ENCODE results near the gene KRT81. TPM values are rescaled to one million over a fixed set of nuclear protein-coding genes. Genes with fewer than 3 reads are reported as not detected.

Gene KRT81
- total and polyA plus RNA-seq, 2 donors (not counting 1 experiment from before 2014, with no cell fraction given) = not detected

DNA sequence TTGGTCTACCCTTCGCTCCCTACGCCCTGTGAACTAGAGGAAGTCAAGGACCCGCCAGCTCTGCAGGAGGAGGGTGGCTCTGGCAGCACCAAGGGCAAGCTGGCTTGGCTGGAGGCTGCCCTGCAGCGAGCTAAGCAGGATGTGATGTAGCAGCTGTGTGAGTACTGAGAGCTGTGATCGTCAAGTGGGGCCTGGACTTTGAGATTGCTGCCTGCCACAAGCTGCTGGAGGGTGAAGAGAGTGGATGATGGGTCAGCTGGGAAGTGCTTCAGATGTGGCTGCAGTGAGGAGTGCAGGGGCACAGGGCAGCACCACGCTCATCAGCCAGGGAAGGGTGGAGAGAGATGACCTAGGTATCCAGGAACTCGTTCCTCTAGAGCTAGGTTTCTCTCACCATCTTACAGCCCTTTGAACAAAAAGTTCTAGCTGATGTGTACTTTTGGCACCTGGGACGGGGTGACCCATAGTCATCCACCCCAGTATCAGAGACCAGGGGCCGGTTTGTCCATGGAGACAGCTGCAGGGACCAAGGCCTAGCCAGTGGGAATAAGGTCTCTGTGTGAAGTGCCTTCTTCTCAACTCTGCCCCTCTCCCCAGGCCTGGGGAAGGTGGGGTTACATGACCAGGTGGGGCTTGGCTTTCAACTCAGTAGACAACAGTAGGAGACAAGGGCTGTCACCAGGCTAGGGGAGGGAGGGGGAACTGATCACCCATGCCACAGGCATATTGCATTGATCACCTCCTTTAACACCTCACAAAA lies 13.7 kb downstream of the KRT81 start:
- Histone ChIP-seq H3K4me3 (replicated peaks in 1 of 4; ENCODE audit: control extremely low read depth in 1 of 4, insufficient read depth in 1 of 4, low read depth in 3 of 4, low read length in 4 of 4) (no peak overlapping the region), H3K9ac (ENCODE audit: insufficient read depth, low read length) (no peak overlapping the region), H3K79me2 (ENCODE audit: control insufficient read depth, insufficient read depth, low read length) (no peaks in the 10 kb centered on the region), H2AFZ (ENCODE audit: low read length) (no peak overlapping the region), H4K20me1 (ENCODE audit: control insufficient read depth, extremely low read depth, insufficient read depth, low read length) (no peaks in the 10 kb centered on the region), H3K36me3 (ENCODE audit: control insufficient read depth, insufficient read depth, low read length) (no peaks in the 10 kb centered on the region), H3K9me3 (ENCODE audit: control insufficient read depth, insufficient read depth, low read depth, low read length) (no peaks in the 10 kb centered on the region), H3K4me2 (ENCODE audit: extremely low read depth, insufficient read depth, low read length) (no peak overlapping the region), H3K27ac (ENCODE audit: insufficient read depth, low read length) (no peak overlapping the region), H3K27me3 (ENCODE audit: control insufficient read depth, insufficient read depth, low read length) (peaks cover 2% of the 10 kb centered on the region), H3K4me1 (ENCODE audit: control insufficient read depth, extremely low read depth, insufficient read depth, low read length) (peaks cover 25% of the 10 kb centered on the region)
- TF ChIP-seq EZH2 (IDR thresholded peaks at IDR 0.05; ENCODE audit: low read length, missing control alignments) = no peak
- TF ChIP-seq, protein P1, sequence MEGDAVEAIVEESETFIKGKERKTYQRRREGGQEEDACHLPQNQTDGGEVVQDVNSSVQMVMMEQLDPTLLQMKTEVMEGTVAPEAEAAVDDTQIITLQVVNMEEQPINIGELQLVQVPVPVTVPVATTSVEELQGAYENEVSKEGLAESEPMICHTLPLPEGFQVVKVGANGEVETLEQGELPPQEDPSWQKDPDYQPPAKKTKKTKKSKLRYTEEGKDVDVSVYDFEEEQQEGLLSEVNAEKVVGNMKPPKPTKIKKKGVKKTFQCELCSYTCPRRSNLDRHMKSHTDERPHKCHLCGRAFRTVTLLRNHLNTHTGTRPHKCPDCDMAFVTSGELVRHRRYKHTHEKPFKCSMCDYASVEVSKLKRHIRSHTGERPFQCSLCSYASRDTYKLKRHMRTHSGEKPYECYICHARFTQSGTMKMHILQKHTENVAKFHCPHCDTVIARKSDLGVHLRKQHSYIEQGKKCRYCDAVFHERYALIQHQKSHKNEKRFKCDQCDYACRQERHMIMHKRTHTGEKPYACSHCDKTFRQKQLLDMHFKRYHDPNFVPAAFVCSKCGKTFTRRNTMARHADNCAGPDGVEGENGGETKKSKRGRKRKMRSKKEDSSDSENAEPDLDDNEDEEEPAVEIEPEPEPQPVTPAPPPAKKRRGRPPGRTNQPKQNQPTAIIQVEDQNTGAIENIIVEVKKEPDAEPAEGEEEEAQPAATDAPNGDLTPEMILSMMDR (conservative IDR thresholded peaks at IDR 0.05 in 1 of 2, IDR thresholded peaks at IDR 0.05 in 1 of 2; ENCODE audit: low read depth in 1 of 2, low read length in 2 of 2) = no peak
- peak in 1 of 2 donors; percentile 42 for DNase-seq (ENCODE audit: low read depth in 2 of 2)

DNA sequence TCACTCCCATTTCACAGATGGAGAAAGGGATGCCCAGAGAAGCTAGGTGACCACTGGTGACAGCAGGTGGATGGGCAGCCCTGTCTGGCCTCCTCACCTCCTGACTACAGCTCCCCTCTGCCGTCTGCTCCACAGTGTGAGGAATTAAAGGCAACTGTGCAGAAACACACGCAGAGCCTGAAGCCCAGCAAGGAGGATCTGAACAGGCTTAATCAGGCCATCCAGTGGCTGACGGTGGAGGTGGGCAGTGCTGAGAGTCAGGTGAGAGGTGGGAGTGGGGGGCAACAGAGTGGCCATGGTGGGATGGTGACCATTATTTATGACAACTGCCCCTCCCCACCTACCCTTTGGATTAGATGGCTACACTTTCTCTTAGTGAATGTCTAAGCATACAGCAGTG lies 15.6 kb downstream of the KRT81 start:
- Histone ChIP-seq H3K27me3 (ENCODE audit: control insufficient read depth, insufficient read depth, low read length) (peaks cover 2% of the 10 kb centered on the region), H3K27ac (ENCODE audit: insufficient read depth, low read length) (no peak overlapping the region), H3K9me3 (ENCODE audit: control insufficient read depth, insufficient read depth, low read depth, low read length) (no peaks in the 10 kb centered on the region), H2AFZ (ENCODE audit: low read length) (no peak overlapping the region), H3K36me3 (ENCODE audit: control insufficient read depth, insufficient read depth, low read length) (no peaks in the 10 kb centered on the region), H3K9ac (ENCODE audit: insufficient read depth, low read length) (no peak overlapping the region), H3K79me2 (ENCODE audit: control insufficient read depth, insufficient read depth, low read length) (no peaks in the 10 kb centered on the region), H3K4me1 (ENCODE audit: control insufficient read depth, extremely low read depth, insufficient read depth, low read length) (peaks cover 19% of the 10 kb centered on the region), H3K4me3 (replicated peaks in 1 of 4; ENCODE audit: control extremely low read depth in 1 of 4, insufficient read depth in 1 of 4, low read depth in 3 of 4, low read length in 4 of 4) (no peak overlapping the region), H3K4me2 (ENCODE audit: extremely low read depth, insufficient read depth, low read length) (no peak overlapping the region), H4K20me1 (ENCODE audit: control insufficient read depth, extremely low read depth, insufficient read depth, low read length) (no peaks in the 10 kb centered on the region)
- TF ChIP-seq, protein P1 (conservative IDR thresholded peaks at IDR 0.05 in 1 of 2, IDR thresholded peaks at IDR 0.05 in 1 of 2; ENCODE audit: low read depth in 1 of 2, low read length in 2 of 2) = no peak
- TF ChIP-seq EZH2 (IDR thresholded peaks at IDR 0.05; ENCODE audit: low read length, missing control alignments) = no peak
- DNase-seq (ENCODE audit: low read depth in 2 of 2) = no peak

DNA sequence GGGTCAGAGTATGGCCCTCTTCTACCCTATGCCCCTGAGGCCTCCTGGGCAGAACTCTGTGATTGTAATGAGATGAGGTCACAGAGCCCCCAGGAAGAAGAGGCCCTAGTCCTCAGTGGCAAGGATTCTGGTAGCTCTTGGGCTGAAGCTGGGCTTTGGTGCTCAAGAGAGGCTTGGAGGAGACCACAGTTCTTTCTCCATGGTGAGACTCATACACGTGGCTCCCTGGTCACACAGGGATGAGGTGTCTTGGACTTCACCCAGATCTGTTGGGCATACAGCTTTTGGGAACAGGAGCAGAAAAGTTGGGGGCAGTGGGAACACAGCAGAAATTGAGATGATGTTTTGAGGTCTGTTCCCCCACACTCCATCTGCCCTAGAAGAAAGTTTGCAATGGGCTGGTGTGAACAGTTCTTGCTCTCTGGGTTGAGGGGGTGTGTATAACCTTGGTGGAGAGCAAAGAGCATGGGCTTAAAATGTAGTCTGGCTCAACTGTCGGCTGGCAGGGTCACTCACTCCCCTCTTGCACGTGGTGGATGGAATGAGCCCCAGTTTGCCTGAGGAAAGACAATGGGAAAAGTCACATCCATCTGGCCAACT lies 16.7 kb downstream of the KRT81 start, which contains the start of gene KRT86:
Gene KRT86 (plus strand): TSS at position 125 of the 600 bp plus-strand sequence. CDS start 27,272 bp downstream, outside the sequence.
- TF ChIP-seq, protein P1 (conservative IDR thresholded peaks at IDR 0.05 in 1 of 2, IDR thresholded peaks at IDR 0.05 in 1 of 2; ENCODE audit: low read depth in 1 of 2, low read length in 2 of 2) = no peak
- TF ChIP-seq EZH2 (IDR thresholded peaks at IDR 0.05; ENCODE audit: low read length, missing control alignments) = no peak
- Histone ChIP-seq H3K4me2 (ENCODE audit: extremely low read depth, insufficient read depth, low read length) (no peak within 1 kb of the TSS), H3K27ac (ENCODE audit: insufficient read depth, low read length) (no peak within 1 kb of the TSS), H3K9ac (ENCODE audit: insufficient read depth, low read length) (no peak within 1 kb of the TSS), H4K20me1 (ENCODE audit: control insufficient read depth, extremely low read depth, insufficient read depth, low read length) (no peaks in the 10 kb centered on the region), H3K79me2 (ENCODE audit: control insufficient read depth, insufficient read depth, low read length) (no peaks in the 10 kb centered on the region), H3K9me3 (ENCODE audit: control insufficient read depth, insufficient read depth, low read depth, low read length) (no peaks in the 10 kb centered on the region), H3K4me1 (ENCODE audit: control insufficient read depth, extremely low read depth, insufficient read depth, low read length) (peaks cover 8% of the 10 kb centered on the region), H2AFZ (ENCODE audit: low read length) (no peak within 1 kb of the TSS), H3K36me3 (ENCODE audit: control insufficient read depth, insufficient read depth, low read length) (no peaks in the 10 kb centered on the region), H3K27me3 (ENCODE audit: control insufficient read depth, insufficient read depth, low read length) (peaks cover 2% of the 10 kb centered on the region), H3K4me3 (replicated peaks in 1 of 4; ENCODE audit: control extremely low read depth in 1 of 4, insufficient read depth in 1 of 4, low read depth in 3 of 4, low read length in 4 of 4) (no peak within 1 kb of the TSS)
- DNase-seq (ENCODE audit: low read depth in 2 of 2) = no peak
